HL-60 (cell line): ENCODE data around the gene CHD5.

Source experiments
- DNase-seq, 2 experiments: peaks; one replicate each; pipeline ENCODE4 v3.0.0-alpha.2; 2010 to 2020; ENCODE audit warnings: low read depth in 1 of 2, low spot score in 1 of 2
- H3K27ac ChIP-seq: fragments of 250-450 bp; sonication (Bioruptor Pico); replicated peaks from 2 replicates; pipeline ENCODE4 v1.5.1; 2020; ENCODE audit warnings: mild to moderate bottlenecking, moderate library complexity
- H3K27me3 ChIP-seq: fragments of 250-450 bp; sonication (Bioruptor Pico); 2 replicates; pipeline ENCODE4 v1.5.1; 2021; ENCODE audit warnings: mild to moderate bottlenecking, moderate library complexity; ENCODE audit not compliant: insufficient read depth, poor library complexity, severe bottlenecking
- H3K4me3 ChIP-seq: replicated peaks from 2 replicates; pipeline ENCODE4 v1.5.1; 2011; ENCODE audit warnings: mild to moderate bottlenecking, control low read depth, low read length; ENCODE audit not compliant: insufficient read depth
- CTCF ChIP-seq: IDR thresholded peaks from one replicate; pipeline ENCODE4 v1.5.1; 2011; ENCODE audit warnings: low read length, control low read depth, inconsistent platforms; ENCODE audit not compliant: insufficient read depth
- GABPA ChIP-seq: IDR thresholded peaks from 2 replicates; pipeline ENCODE4 v1.6.1; 2012; ENCODE audit warnings: low read depth
- POLR2AphosphoS5 ChIP-seq: IDR thresholded peaks from 2 replicates; pipeline ENCODE4 v1.6.1; 2012; ENCODE audit warnings: low read depth
- REST ChIP-seq: IDR thresholded peaks from 2 replicates; pipeline ENCODE4 v1.6.1; 2012; ENCODE audit warnings: low read depth; ENCODE audit not compliant: insufficient replicate concordance
- SPI1 ChIP-seq: IDR thresholded peaks from 2 replicates; pipeline ENCODE4 v1.6.1; 2012; ENCODE audit warnings: low read depth, mild to moderate bottlenecking, borderline replicate concordance

The CHD5 gene

GRCh38 chr1:6090996-6091822, 88.9 kb downstream of the CHD5 start:
- Histone ChIP-seq H3K27ac (no peak overlapping the region), H3K27me3 (no peaks in the 10 kb centered on the region), H3K4me3 (no peak overlapping the region)
- no peak for DNase-seq
- no peak for TF ChIP-seq GABPA
- no peak for TF ChIP-seq SPI1
- TF ChIP-seq POLR2AphosphoS5 = no peak
- TF ChIP-seq CTCF = no peak
- no peak for TF ChIP-seq REST

- Histone ChIP-seq H3K27ac (no peak overlapping the region), H3K4me3 (no peak overlapping the region), H3K27me3 (no peaks in the 10 kb centered on the region)
- DNase-seq = no peak
- TF ChIP-seq CTCF (no peak), SPI1 (no peak), POLR2AphosphoS5 (no peak), REST (no peak), GABPA (no peak)
These were observed 89.8 kb downstream of the CHD5 start for GRCh38 chr1:6090288-6090687.

- H3K4me3 ChIP-seq = no peak overlapping the region
- no peak for TF ChIP-seq CTCF
- no peak for TF ChIP-seq REST
- TF ChIP-seq POLR2AphosphoS5 = peak; percentile 36; the same call in 1 of the 2 replicates
- no peak for TF ChIP-seq GABPA
- TF ChIP-seq SPI1 = no peak
- H3K27me3 ChIP-seq = no peaks in the 10 kb centered on the region
- H3K27ac ChIP-seq = no peak overlapping the region
- no peak for DNase-seq
These were observed 91.2 kb downstream of the CHD5 start for GRCh38 chr1:6088956-6089355.
